Fibroblast of the aortic adventitia (primary cell): ENCODE measurements around the gene SEMA6A. TPM values are rescaled to one million over a fixed set of nuclear protein-coding genes. Genes with fewer than 3 reads are reported as not detected.

ENCODE experiments used
- DNase-seq: peaks from one replicate; pipeline ENCODE4 v3.0.0-alpha.2; 2010; ENCODE audit warnings: low read depth
- H3K4me3 ChIP-seq: 2 replicates; pipeline ENCODE4 v1.5.1; 2011; ENCODE audit warnings: low read depth, mild to moderate bottlenecking, control low read depth, low read length, moderate library complexity
- CTCF ChIP-seq: IDR thresholded peaks from 2 replicates; pipeline ENCODE4 v1.5.1; 2011; ENCODE audit warnings: mild to moderate bottlenecking, low read length, control low read depth, inconsistent platforms; ENCODE audit not compliant: insufficient read depth
- total RNA-seq: library from RNA; depleted of rRNA; stranded (reverse); fragments of >200 nt; gene quantifications from 2 replicates; pipeline ENCODE4 v1.2.3, GENCODE V29; 2012; ENCODE audit warnings: low replicate concordance

SEMA6A gene
- total RNA-seq, 1 donor, result 0.36 TPM

DNA sequence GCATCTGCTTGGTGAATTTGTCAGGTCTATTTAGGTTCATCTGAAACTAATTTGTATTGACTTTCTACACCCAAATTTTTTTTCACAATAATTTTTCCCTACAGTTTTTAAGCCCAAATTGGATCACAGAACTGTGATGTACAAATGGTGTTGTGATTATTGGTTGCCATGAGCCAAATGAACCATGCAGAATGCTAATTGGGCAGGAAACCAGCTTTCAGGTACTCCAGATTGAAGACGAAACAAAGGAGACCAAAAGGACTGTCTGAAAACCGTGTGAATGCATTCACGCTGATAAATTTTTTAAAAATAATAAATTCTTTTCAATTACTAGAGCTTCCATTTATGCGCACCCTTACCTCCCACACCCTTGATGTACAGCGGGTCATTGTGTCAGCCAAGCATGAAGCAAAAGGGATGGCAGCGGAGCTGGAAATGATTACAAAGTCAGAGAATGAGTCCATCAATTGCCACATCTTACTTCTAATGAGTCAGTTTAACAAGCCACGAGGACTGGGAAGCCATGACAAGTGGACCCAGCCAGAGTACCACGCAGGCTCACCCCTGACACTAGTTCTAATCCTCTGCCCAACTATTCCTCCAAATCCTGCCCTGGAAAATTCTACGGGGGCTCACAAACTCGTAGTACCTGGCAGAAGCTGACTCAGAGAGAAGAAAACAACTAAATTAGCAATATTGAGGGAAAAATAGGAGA lies 66.5 kb downstream of the SEMA6A start:
- H3K4me3 ChIP-seq, result no peak overlapping the region
- TF ChIP-seq CTCF, result no peak
- DNase-seq, result no peak

DNA sequence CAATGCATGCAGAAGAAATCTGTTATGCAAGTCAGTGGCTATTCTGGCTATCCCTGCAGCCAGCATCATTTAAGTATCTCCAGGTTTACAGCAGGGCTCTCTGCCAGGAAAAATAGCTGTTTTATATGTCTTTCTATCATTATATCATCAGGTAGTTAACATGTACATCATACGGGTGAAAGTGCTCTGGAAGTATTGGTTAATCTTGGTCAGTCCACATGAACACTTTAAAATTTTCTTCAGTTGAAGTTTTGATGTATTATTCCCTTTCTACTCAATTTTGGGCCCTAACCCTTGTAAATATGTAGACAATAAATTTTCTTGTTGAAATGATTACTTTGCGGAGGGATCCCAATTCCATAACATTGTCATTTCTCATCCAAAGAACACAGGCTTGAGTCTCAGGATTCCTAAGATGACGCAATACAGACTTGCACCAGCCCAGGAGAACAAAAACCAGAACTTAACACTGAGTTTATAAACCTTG lies 67.5 kb downstream of the SEMA6A start:
- TF ChIP-seq CTCF, result no peak

GRCh38 chr5:116506488-116506887 lies 68.1 kb downstream of the SEMA6A start:
- DNase-seq, result no peak
- no peak for TF ChIP-seq CTCF

More for the DNA sequence above, 67.5 kb downstream of the SEMA6A start:
- DNase-seq, result peak; percentile 67
- no peak overlapping the region for H3K4me3 ChIP-seq

DNA sequence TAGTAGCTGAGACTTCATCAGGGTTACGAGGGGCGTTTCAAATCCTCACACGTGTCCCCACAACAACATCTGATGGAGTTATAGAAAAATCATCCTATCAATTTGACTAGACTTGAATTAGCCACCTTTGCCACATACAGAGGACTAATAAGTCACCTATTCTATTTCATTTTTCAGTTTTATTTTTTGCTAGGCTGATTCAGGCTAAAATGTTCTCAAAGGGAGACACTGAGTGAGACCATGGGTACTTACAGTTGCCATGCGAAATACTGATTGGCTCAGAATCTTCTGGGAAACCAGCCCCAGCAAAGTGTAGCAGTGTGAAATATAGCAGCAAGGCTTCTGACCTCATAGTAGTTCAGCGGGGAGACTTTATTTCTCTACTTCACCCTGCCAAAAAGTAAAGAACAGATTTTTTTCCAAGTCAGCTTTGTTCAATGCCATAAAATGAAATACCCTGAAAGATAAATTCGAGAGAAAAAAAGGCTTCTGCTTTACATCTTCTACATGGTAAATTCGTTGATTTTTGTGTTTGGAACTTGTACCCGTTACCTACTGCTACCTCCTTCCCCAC lies 69.9 kb downstream of the SEMA6A start:
- TF ChIP-seq CTCF, result no peak
- no peak for DNase-seq
- no peak overlapping the region for H3K4me3 ChIP-seq

More at GRCh38 chr5:116506488-116506887, 68.1 kb downstream of the SEMA6A start:
- H3K4me3 ChIP-seq, result no peak overlapping the region

DNA sequence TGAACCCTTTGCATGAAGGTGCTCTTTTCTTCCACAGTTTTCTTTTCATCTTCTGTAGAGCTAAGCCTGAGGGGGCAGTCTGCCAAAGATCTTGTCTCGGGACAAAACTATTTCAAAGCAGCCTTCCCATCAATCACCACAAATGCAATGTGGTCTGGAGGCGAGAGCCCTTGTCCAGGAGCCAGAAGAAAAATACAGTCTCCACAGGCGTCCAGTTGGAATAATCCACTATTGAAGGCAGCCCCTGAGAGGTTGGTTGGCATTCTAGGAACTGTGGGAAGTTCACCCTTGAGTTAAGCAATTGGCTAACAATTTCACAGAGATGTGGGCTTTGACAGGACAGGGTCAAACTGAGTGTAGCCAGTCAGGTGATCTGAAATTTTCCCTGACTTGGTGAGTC lies 72.0 kb downstream of the SEMA6A start:
- peak; percentile 28 for DNase-seq
- no peak for TF ChIP-seq CTCF
- H3K4me3 ChIP-seq, result no peak overlapping the region

GRCh38 chr5:116502138-116502537 lies 72.5 kb downstream of the SEMA6A start:
- TF ChIP-seq CTCF, result no peak
- no peak for DNase-seq
- H3K4me3 ChIP-seq, result no peak overlapping the region
